Left lung (tissue), 10 donors: Measurements from ENCODE around the gene ZNF410. TPM values are rescaled to one million over a fixed set of nuclear protein-coding genes. Genes with fewer than 3 reads are reported as not detected.

ENCODE experiments used
- ATAC-seq: fragments of 200-7000 bp; cut with Tn5 transposase; one replicate; pipeline ENCODE4 v1.9.1; 2020; ENCODE audit warnings: moderate library complexity
- DNase-seq, 4 donors: peaks; one replicate each; pipeline ENCODE4 v3.0.0-alpha.2; 2013 to 2020
- H3K27ac ChIP-seq, 2 donors: fragments of 200-600 bp; sonication (generic) in 1 of 2; one replicate each; pipeline versions ENCODE4 v1.5.0 to v1.8.0; 2020 to 2021
- H3K27me3 ChIP-seq, 2 donors: fragments of 200-600 bp; sonication (generic) in 1 of 2; one replicate each; pipeline versions ENCODE4 v1.5.0 to v1.8.0; 2020 to 2021
- H3K36me3 ChIP-seq, 2 donors: fragments of 200-600 bp; sonication (generic) in 1 of 2; one replicate each; pipeline versions ENCODE4 v1.5.0 to v1.8.0; 2020 to 2021
- H3K4me1 ChIP-seq, 2 donors: fragments of 200-600 bp; one replicate each; pipeline ENCODE4 v1.8.0; 2021
- H3K4me3 ChIP-seq, 2 donors: fragments of 200-600 bp; sonication (generic) in 1 of 2; one replicate each; pipeline versions ENCODE4 v1.5.0 to v1.8.0; 2020 to 2021; ENCODE audit warnings: mild to moderate bottlenecking in 1 of 2
- H3K9me3 ChIP-seq, 2 donors: fragments of 200-600 bp; sonication (generic) in 1 of 2; one replicate each; pipeline versions ENCODE4 v1.5.0 to v1.8.0; 2020 to 2021
- CTCF ChIP-seq, 2 donors: fragments of 200-600 bp; sonication (generic) in 1 of 2; IDR thresholded peaks; one replicate each; pipeline versions ENCODE4 v1.5.0 to v1.8.0; 2021; ENCODE audit warnings: antibody characterized with exemption in 2 of 2
- intact Hi-C, 2 donors: fragments of 100-400 bp; cut with DNase I; formaldehyde crosslinking; loops; one replicate each; pipeline versions ENCODE4 v1.11.2 to v1.14.2; 2022
- polyA plus RNA-seq, 6 donors: library from polyadenylated mRNA; unstranded; fragments of 120-200 nt; gene quantifications; one replicate each; pipeline ENCODE4 v1.2.1, GENCODE V29; 2013; ENCODE audit not compliant: insufficient read length in 6 of 6
- total RNA-seq, 2 donors: library from RNA; stranded (reverse); fragmentation: NEBNext Ultra II Directional; extraction: Animal tissue kit (Norgen Biotek cat#: 25700); gene quantifications; one replicate each; pipeline ENCODE4 v1.2.1, GENCODE V29; 2021
- donor health status: DM: no; HTN: yes; CAD: no.
- donor health status: DM: no; HTN: no; CAD: no.

ZNF410 gene
- total and polyA plus RNA-seq, 8 donors = 38.7 to 55.6 (median 50.4) TPM

GRCh38 chr14:73965216-73965615 is 78.6 kb downstream of the ZNF410 start:
- no peaks in the 10 kb centered on the region for H3K27me3 ChIP-seq
- no peak for TF ChIP-seq CTCF (IDR thresholded peaks at IDR 0.05)
- H3K36me3 ChIP-seq = peaks cover 0 to 81% of the 10 kb centered on the region in 2 donors
- no peaks in the 10 kb centered on the region for H3K9me3 ChIP-seq
- H3K4me1 ChIP-seq = no peaks in the 10 kb centered on the region
- H3K27ac ChIP-seq = no peak overlapping the region
- DNase-seq = no peak
- H3K4me3 ChIP-seq = no peak overlapping the region
- ATAC-seq = no peak
- intact Hi-C loops = no loop called here

DNA sequence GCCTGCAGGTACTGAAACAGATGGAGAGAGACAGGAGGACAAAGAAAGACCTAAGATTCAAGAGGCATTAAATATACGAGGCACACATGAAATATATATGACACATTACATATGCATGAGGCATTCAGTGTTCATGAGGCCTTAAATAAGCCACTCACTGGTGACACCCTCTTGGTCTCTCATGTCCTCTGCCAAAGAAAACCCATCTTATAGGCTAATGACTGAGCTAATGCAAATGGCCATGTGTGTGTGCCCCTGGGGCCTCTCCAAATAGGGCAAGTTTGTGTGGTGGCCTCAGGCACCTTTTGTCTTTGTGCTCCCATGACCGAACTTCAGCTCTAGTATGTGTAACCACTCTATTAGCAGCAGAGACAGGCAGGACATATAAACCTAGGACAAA is 82.2 kb downstream of the ZNF410 start:
- no peak for DNase-seq
- H3K36me3 ChIP-seq = peaks cover 0 to 77% of the 10 kb centered on the region in 2 donors
- H3K27ac ChIP-seq = no peak overlapping the region
- H3K27me3 ChIP-seq = no peaks in the 10 kb centered on the region
- ATAC-seq = no peak
- intact Hi-C loops = no loop called here
- no peaks in the 10 kb centered on the region for H3K4me1 ChIP-seq
- TF ChIP-seq CTCF (IDR thresholded peaks at IDR 0.05) = no peak
- H3K9me3 ChIP-seq = no peaks in the 10 kb centered on the region
- no peak overlapping the region for H3K4me3 ChIP-seq

GRCh38 chr14:73973497-73973896 is 86.8 kb downstream of the ZNF410 start:
- no peak overlapping the region for H3K27ac ChIP-seq
- no peaks in the 10 kb centered on the region for H3K4me1 ChIP-seq
- H3K36me3 ChIP-seq = peaks cover 0 to 74% of the 10 kb centered on the region in 2 donors
- no peak for TF ChIP-seq CTCF (IDR thresholded peaks at IDR 0.05)
- DNase-seq (no peak), ATAC-seq (no peak)
- no peak overlapping the region for H3K4me3 ChIP-seq
- H3K27me3 ChIP-seq = no peaks in the 10 kb centered on the region
- no peaks in the 10 kb centered on the region for H3K9me3 ChIP-seq
- intact Hi-C loops = no loop called here

GRCh38 chr14:73976125-73976524 is 89.5 kb downstream of the ZNF410 start:
- H3K36me3 ChIP-seq = peaks cover 0 to 48% of the 10 kb centered on the region in 2 donors
- H3K4me1 ChIP-seq = no peaks in the 10 kb centered on the region
- DNase-seq (no peak), ATAC-seq (no peak)
- H3K9me3 ChIP-seq = no peaks in the 10 kb centered on the region
- TF ChIP-seq CTCF (IDR thresholded peaks at IDR 0.05) = no peak
- H3K27ac ChIP-seq = no peak overlapping the region
- H3K27me3 ChIP-seq = no peaks in the 10 kb centered on the region
- H3K4me3 ChIP-seq = no peak overlapping the region
- intact Hi-C loops = no loop called here

- Histone ChIP-seq H3K36me3 (peaks cover 0 to 49% of the 10 kb centered on the region in 2 donors), H3K9me3 (no peaks in the 10 kb centered on the region), H3K27me3 (no peaks in the 10 kb centered on the region), H3K27ac (no peak overlapping the region), H3K4me3 (no peak overlapping the region), H3K4me1 (no peaks in the 10 kb centered on the region)
- no peak for TF ChIP-seq CTCF (IDR thresholded peaks at IDR 0.05)
- DNase-seq = no peak
- intact Hi-C loops = no loop called here
- ATAC-seq = no peak
These were observed 91.2 kb downstream of the ZNF410 start for GRCh38 chr14:73977896-73978295.

Other genes starting within 250 kb of the ZNF410 start
- gene DNAL1, start 241.9 kb upstream of the ZNF410 start, total RNA-seq = 10 to 100 TPM; 14.8 to 15.0 TPM
- gene DNAL1, start 241.9 kb upstream of the ZNF410 start, polyA plus RNA-seq = 10 to 100 TPM; 14.6 to 19.5 (median 17.6) TPM
- 10 to 100 TPM; 30.8 to 32.4 TPM for gene PNMA1, start 172.5 kb upstream of the ZNF410 start, total RNA-seq
- 10 to 100 TPM; 43.8 to 56.3 (median 49.3) TPM for gene PNMA1, start 172.5 kb upstream of the ZNF410 start, polyA plus RNA-seq
- gene PTGR2, start 35.0 kb upstream of the ZNF410 start, total RNA-seq = 1 to 10 TPM; 9.9 to 10.0 TPM
- 10 to 100 TPM; 10.1 to 17.2 (median 12.2) TPM for gene PTGR2, start 35.0 kb upstream of the ZNF410 start, polyA plus RNA-seq
- 1 to 10 TPM; 3.0 to 3.9 TPM for gene FAM161B, start 63.2 kb downstream of the ZNF410 start, total RNA-seq
- gene FAM161B, start 63.2 kb downstream of the ZNF410 start, polyA plus RNA-seq = 10 to 100 TPM; 10.7 to 14.2 (median 13.7) TPM
- gene COQ6, start 63.4 kb downstream of the ZNF410 start, total RNA-seq = 10 to 100 TPM; 17.8 to 18.5 TPM
- gene COQ6, start 63.4 kb downstream of the ZNF410 start, polyA plus RNA-seq = 10 to 100 TPM; 30.3 to 38.0 (median 31.8) TPM
- 10 to 100 TPM; 18.7 TPM for gene ENTPD5, start 132.4 kb downstream of the ZNF410 start, total RNA-seq
- 10 to 100 TPM; 16.0 to 18.5 (median 17.4) TPM for gene ENTPD5, start 132.4 kb downstream of the ZNF410 start, polyA plus RNA-seq
- 1 to 10 TPM; 2.2 to 5.1 TPM for gene BBOF1, start 132.5 kb downstream of the ZNF410 start, total RNA-seq
- gene BBOF1, start 132.5 kb downstream of the ZNF410 start, polyA plus RNA-seq = 10 to 100 TPM; 11.1 to 36.3 (median 15.4) TPM
- gene ALDH6A1, start 197.6 kb downstream of the ZNF410 start, total RNA-seq = 10 to 100 TPM; 23.0 to 62.4 TPM
- gene ALDH6A1, start 197.6 kb downstream of the ZNF410 start, polyA plus RNA-seq = 10 to 100 TPM; 23.6 to 37.1 (median 29.0) TPM
- 10 to 100 TPM; 10.1 to 12.0 TPM for gene LIN52, start 198.1 kb downstream of the ZNF410 start, total RNA-seq
- gene LIN52, start 198.1 kb downstream of the ZNF410 start, polyA plus RNA-seq = 10 to 100 TPM; 13.3 to 16.7 (median 16.1) TPM